DMS153 treated with DMSO at 0.1 percent for 48 hours (cell line): Measurements from ENCODE around the gene LRRTM2.
"Not testable (repeated sequence)": the region's sequence is repeated elsewhere in the genome, so short reads cannot be mapped to it uniquely, and the experiment has no call there.

Experiments
- DNase-seq: peaks from one replicate; lab custom pipeline; 2025; ENCODE audit not compliant: unreplicated experiment; lab: John Stamatoyannopoulos, UW

Gene LRRTM2, protein sequence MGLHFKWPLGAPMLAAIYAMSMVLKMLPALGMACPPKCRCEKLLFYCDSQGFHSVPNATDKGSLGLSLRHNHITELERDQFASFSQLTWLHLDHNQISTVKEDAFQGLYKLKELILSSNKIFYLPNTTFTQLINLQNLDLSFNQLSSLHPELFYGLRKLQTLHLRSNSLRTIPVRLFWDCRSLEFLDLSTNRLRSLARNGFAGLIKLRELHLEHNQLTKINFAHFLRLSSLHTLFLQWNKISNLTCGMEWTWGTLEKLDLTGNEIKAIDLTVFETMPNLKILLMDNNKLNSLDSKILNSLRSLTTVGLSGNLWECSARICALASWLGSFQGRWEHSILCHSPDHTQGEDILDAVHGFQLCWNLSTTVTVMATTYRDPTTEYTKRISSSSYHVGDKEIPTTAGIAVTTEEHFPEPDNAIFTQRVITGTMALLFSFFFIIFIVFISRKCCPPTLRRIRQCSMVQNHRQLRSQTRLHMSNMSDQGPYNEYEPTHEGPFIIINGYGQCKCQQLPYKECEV

DNA sequence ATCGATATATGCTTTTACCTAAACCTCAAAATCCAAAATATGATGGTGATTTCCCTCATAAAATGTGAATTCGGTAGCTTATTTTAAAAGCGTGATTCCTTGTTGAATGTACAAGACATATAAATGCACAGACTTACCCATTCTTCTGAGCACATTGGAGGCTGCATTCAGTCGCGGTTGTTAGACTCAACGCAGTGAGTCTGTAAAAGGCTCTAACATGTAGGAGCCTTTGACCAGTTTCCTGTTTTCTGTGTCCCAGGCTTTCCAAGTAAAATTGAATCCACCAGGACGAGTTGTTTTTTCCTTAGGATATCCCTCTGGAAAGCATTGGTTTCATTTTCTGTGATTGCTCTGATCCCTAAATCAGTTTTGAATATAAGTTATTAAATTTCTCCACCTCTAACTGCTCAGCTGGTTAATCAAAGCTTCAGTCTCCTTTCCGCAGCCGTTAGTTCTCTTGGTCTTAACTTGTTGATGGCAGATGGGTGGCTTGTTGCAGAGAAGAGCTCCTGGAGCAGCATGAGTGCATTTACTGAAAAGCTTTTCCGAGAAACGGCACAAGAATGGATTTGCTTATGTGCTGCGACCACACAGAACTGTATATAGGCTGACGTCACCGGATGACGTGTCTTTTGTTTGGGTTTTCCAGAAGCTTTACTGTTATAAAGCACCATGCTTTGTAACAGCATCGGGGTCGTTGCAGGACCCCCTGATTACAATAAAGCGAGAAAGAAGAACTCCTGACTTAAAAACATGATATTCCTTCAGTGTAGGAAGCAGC, at the start of gene LRRTM2:
TSS of gene LRRTM2 (minus strand) at position 565 of the 781 bp plus-strand sequence. CDS start at position 141, 424 bp downstream.
- no peak for DNase-seq

DNA sequence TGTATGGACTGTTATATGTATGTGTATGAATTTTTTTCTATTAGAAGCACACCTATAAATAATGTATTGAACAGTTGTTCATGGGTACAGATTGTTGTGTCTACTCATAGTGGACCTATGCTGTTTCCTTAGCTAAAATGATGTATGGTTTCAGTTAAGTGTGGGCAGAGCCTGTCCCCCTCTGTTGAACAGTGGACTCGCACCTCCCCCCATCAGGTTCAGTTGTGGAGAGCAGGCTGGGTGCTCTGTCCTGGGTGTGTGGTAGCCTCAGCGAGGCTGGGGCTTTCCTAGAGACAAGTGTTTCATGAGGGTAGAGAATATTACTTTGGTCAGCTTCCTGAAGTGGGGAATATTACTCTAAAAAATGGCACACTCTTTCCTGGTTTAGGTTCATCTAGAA, 47.4 kb upstream of the LRRTM2 start:
- no peak for DNase-seq

DNA sequence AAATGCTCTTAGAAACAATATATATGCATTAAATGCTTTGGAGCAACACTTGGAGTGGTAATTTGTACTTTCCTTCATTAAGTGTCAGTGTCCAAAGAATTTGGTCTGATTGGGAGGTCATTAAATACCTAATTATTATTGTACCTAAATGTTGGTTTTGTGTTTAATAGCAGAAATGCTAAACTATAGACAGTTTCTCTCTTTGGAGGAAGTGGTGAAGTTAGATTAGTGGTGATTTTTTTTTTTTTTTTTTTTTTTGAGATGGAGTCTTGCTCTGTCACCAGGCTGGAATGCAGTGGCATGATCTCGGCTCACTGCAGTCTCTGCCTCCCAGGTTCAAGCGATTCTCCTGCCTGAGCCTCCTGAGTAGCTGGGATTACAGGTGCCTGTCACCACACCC, 46.2 kb upstream of the LRRTM2 start:
- not testable (repeated sequence) for DNase-seq

DNA sequence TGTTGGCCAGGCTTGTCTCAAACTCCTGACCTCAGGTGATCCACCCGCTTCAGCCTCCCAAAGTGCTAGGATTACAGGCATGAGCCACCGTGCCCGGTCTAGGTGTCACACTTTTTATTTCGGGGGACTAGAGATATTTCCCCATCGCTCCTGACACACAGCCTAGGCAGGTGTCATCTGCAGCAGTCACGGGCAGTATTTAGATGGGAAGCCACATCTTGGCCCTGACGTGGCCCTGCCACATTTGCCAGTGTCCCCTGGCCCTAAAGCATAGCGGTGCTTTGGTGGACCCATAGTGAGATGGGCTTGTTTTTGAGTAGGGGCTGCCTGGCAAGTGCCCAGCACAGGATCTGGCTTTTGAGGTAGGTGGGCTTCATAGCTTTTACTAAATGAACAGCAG, 45.0 kb upstream of the LRRTM2 start:
- DNase-seq, result no peak

DNA sequence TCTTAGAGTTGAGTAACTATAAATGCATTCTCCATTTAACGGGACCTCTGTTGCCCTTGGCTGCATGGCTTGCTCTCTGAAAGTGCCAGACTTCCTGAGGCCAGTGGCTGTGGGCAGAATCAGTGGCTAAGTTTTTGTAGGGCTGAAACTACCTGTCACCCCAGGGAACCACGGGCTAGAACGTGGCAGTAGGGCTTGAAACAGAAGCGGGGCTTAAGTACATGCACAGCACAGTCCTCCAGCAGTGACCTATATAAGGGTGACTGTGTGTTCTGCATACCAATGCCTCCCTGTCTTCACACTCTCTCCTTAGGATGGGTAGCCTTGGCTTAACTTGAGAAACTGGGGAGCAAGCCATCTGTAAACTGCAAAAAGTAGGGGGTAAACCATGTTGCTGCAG, 43.6 kb upstream of the LRRTM2 start:
- no peak for DNase-seq

DNA sequence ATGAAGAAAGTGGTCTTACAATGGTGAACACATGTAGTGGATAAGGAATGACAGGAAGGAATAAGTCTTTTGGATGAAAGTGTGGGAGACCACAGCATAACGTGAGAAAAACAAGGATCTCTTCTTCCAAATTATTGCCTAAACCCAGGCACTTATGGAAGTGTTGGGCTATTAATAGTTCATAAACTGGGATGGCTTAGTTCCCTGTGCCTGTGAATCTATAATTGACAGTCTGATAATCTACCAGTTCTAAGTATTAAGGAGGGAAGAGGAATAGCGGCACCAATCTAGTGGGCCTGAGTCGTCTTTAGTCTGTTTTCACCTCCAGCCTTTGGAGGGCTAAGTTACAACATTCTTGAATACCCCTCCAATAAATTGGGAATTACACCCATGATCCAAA, 39.2 kb upstream of the LRRTM2 start:
- DNase-seq, result no peak

DNA sequence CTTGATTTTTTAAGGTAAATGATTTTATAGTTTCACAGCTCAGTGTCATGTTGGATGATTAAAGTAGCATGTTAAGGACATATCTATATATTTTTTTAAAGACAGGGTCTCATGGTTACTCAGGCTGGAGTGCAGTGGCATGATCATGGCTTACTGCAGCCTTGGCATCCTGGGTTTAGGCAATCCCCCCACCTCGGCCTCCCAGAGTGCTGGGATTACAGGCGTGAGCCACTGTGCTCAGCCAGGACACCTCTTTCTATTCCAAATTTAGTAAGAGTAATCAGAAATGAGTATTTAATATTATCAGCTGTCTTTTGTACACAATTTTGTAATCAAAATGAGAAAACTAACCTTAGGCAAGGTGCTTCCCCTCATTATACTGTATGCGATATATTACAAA, 38.6 kb upstream of the LRRTM2 start:
- DNase-seq, result no peak

DNA sequence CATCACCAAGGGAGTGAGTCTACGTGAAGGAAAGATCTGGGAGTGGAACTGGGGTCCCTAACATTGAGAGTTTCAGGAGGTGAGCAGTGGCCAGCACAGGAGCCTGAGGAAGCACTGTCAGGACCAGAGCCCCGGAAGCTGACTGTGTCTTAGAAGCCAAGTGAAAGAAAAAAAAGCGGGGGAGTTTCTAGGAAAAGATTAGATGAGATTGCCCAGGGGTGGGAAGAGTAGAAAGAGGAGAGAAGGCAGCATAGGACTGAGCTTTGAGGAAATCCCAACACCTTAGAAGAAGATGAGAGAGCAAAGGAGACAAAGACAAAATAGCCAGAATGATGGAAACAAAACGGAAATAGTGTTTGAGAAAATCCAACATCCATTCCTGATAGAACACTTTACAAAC, 37.0 kb upstream of the LRRTM2 start:
- no peak for DNase-seq

DNA sequence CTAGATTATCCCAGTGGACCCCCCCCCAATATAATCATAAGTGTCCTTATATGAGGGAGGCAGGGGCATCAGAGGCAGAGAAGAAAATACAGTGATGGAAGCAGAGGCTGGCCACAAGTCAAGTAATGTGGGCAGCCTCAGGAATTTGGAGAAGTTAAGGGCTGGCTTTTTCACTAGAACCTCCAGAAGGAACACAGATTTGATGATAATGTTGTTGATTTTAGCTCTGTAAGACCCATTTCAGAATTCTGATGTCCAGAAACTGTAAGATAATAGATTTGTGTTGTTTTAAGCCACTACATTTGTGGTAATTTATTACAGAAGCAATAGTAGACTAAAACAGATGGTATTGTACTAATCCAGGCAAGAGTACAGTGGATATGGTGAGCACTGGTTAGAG, 36.3 kb upstream of the LRRTM2 start:
- no peak for DNase-seq

DNA sequence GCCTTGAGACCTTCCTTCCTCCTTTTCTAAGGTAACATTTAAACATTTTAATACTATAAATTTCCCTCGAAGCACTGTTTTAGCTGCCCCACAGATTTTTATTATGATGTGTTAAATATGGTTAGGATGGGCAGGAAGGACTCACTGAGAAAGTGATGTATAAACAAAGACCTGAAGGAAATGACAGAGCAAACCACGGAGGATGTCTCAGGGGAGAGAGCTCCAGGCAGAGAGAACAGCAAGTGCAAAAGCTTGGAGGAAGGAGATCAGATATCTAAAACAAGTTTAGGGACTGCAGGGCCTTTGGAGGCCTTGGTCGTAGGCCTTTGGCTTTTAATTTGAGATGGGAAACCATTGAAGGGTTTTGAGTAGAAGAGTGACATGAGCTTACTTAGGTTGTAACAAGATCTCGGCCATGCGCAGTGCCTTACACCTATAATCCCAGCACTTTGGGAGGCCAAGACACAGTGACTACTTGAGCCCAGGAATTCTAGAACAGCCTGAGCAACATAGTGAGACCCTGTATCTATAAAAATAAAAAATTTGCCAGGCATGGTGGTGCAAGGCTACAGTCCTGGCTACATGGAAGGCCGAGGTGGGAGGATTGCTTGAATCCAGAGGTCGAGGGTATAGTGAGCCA, 35.5 kb upstream of the LRRTM2 start:
- DNase-seq, result no peak

DNA sequence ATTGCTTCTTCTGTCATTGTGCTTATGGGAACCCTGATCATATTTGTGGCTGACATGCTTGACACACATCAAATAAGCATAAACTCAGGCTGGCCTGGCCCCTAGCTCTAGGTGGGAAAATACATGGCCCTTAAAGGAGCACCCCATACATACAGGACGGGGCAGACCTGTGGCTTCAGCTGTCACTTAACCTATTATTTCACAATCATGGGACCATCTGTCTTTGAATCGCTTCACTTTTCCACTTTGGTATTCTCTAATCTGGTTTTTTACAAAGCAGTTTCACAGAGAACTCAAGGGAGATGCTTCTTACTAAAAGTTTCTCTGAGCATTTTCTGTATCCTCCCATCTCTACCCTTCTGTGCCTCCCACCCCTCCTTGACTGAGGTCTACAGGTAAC, 34.6 kb upstream of the LRRTM2 start:
- DNase-seq, result no peak

DNA sequence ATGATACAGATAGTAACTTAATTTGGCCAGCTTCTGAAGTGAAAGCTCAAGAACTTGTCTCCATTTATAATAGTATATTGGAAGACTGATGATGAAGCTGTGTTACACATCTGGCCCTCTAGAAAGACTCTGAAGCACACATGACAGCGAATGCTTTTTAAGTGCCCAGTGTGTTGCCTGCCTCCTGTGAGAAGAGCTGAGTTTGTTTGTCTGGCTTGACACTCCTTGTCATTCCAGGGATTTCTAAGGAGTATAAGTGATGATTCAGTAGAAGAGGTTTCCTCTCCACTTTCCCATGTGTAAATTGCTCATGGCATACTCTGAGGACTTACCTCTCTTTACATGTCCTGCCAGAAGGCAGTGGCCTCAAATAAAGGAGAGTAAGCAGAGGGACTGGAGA, 30.4 kb upstream of the LRRTM2 start:
- no peak for DNase-seq

DNA sequence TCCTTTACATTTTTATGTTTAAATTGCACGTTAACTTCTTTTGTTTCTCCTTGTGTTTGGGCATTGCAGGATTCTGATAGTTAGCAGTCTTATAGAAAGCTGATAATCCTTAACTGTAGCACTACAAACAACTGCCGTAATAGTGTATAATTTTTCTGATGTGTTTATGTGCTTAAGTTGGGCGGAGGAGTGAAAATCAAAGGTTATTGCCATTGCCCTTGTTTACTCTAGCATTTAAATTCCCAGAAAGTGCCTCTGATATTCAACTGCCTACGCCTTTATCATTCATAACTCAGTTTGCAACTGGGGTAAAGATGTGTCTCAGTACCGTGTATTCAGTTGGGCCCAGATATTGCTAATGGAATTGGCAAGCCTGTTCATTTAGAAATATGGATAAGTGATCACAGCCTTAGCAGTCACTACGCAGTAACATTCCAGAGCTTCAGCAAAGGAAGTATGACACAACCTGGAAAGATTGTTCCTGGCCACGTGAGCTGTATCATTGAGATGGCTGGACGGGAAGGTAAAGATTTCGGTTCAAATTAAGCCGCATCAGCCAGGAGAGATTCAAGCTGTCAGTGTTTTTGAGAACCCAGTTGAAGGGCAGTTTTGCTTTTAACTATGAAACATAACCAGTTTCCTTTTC, 28.1 kb upstream of the LRRTM2 start:
- DNase-seq, result no peak

DNA sequence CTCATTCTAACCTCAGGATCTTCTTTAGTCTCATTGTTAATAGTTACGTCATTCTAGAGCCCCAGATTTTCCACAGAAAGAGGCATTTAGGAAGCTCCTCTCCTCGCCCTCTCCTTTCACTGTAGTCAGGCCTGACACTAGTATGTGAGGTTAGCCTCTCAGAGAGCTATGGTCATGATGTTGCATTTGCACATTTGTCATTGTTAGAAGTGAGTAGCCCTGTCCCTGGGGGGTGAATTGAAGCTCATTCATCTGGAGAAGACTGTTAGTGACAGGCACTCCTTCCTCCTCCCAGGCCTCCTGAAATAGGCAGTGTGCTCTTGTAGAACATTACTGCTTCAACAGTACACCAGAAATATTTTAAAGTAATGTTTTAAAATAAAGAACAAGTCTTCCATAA, 26.6 kb upstream of the LRRTM2 start:
- DNase-seq, result no peak

DNA sequence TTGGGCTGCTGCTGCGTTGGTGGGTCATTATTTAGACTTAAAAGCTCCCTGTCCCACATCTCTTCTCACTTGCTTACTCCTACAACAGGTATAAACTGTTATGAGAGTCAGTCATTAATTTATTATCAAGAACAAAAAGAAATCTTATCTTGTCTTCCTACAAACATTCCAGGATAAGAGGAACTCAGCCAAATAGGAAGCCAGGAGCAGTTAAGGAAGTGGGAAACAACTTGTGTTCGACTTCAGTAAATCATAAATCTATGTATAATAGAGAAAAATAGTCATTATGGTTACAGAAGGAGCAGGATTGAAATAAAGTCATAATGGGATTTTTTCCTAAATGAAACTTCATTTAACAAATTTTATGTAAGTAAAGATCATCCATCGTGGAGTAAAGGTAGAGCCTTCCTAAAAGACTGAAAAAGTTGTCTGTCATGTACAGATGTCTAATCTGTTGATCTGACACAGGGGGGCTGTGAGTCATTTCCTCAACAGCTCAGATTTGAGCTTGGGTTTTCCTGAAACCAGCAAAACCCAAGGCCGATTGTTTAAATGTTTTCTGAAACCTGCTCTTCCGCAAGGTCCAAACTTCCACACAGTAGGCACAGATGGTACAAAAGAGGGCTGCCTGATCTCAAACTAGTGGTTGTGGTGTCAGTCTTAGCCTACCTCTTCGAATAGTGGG, 25.3 kb upstream of the LRRTM2 start:
- DNase-seq, result no peak

DNA sequence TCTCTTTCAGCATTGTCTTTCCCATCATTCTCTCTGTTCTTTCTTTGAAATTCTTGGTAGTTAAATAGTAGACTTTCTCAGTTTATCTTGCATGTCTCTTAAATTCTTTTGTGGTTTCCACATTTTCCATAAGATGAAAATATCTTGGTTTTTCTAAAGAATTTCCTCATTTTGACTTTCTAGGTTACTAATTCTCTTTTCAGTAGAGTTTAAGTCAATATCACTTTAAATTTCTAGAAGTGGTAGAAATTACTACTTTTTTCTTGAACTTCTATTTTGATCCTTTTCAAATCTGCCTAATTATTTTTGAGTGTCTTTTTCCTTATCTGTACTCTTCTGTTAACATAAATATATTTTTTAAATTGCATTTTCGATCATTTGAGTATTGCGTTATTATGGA, 23.6 kb upstream of the LRRTM2 start:
- no peak for DNase-seq

DNA sequence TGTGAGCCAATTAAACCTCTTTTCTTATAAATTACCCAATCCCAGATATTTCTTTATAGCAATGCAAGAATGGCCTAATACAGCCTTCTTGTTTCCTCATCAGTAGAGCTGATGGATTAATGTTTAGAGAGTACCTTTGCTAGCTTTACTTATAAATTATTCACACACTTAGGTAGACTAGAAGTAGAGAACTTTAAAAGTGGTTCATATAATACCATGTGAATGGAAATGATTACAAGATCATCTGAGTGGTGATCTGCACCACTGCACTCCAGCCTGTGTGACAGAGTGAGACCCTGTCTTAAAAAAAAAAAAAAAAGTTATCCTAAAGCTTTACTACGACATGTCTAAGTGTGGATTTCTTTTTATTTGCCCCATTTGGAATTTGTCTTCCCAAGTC, 23.2 kb upstream of the LRRTM2 start:
- no peak for DNase-seq

DNA sequence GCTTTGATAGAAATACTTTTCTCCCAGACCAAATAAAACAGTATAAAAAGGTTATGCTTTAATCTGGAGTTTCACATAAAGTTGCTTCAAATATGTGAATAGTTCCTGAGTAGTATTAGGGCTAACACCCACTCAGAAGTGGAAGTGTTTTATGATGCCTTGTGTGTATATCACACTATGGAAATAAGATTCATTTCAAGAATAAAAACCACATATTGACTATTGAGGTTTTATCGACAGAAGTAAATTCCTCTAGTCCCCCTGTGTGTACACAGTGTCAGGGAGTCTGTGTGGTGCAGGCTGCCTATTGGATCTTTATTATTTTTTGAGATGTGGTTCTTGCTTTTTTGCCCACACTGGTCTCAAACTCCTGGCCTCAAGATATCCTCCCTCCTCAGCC, 20.8 kb upstream of the LRRTM2 start:
- no peak for DNase-seq

DNA sequence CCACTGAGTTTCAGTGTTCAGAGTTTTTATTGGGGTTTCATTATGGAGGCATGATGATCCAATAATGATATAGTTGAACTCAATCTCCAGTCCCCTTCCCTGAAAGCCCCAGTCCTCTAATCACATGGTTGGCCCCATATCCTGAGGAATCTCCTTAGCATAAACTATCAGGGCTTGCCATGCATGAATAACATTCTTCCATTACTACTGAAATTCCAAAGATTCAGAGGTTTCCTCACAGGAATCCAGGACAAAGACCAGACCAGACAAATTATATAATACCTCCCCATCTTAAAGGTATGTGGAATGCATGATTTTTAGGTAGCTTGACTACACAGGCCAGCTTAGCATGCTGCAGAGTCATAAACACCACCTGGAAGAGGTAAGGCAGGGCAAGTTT, 15.5 kb upstream of the LRRTM2 start:
- DNase-seq, result no peak

DNA sequence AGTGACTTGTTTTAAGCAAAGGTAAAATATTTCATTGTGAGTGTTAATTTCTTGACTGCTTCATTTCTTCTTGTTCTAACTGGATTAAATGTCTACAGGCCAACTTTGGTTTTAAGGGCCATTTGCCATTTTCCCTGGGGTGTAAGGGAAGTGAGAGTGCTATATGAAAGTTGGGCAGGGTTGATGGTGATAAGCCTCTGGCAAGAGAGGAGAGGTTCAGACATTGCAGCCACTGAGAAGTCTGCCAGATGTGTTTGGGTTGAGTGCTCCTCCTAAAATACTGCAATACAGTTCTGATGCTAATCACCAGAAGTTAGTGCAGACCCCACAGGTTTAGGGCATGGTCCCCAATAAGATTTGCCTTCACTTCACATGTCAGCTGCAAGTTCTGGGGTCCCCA, 14.9 kb upstream of the LRRTM2 start:
- DNase-seq, result no peak

DNA sequence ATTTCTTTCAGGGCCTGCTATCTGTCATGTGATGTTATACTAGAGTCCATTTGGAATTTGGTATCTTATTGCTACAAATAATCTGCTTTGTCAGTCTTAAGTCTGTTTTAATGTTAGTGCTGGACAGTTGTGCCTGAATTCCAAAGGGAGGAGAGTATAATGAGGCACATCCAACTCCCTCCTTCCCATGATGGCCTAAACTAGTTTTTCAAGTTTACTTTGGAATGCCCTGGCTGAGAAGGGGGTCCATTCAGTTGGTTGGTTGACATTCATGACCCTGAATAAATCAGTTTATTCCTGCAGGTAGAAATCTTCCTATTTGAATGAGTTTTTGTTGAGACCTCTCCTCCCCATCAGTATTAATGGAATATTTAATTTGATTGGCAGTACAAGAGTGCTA, 9.4 kb upstream of the LRRTM2 start:
- DNase-seq, result no peak
